HG02610 (cell line): ENCODE measurements around the gene NMNAT2.

ENCODE experiments used
- ATAC-seq: cut with Tn5 transposase; IDR thresholded peaks from one replicate; pipeline ENCODE4 v1.9.1; 2021; ENCODE audit warnings: mild to moderate bottlenecking, moderate library complexity; ENCODE audit not compliant: unreplicated experiment

Gene NMNAT2

DNA sequence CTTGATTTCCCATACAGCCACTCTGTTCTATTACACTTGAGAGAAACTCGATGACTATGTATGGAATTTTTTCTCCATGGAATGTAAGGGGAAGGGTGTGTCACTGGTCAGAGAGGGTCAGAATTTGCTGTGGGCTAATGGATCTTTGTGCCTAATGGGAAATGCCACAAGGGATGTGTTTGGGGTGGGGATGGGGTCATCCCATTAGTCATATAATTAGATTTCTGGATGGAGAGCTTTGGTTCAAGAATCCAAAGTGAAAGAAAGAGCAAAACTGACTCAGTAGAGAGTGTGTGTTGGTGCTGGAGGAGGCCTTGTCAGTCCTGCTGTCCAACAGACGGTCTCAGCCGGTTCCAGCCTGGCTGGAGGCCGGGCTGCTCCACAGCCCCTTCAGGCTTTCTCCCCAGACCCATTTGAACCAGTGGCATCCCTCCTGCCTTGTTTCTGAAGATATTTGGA lies 145.8 kb downstream of the NMNAT2 start:
- ATAC-seq: no peak

DNA sequence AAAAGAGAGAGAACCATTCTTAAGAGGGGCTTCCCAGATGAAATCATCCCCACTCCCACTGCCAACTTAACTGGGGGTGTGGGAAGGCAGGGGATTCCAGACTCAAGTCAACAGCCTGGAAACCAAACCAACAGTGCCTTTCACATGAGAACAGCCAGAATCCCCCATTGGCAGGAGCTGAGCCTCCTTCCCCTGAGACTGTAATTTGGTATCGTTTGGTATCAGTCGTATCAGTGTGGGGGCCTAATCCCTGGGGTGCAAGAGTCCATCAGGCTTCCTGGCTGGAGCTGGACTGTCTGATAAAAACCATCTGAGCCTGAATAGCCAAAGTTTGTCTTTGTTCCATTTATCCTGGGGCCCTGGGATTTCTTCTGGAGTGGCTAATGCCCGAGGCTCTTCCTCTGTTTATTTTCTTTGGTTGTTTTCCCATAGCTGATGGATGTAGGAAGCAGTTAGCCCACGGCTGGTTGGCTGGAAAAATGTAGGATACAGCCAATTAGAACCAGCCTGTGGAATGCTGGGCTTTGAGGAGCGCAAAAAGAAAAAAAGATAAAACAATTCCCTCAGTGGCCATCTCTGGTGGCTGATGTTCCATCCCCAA lies 147.5 kb downstream of the NMNAT2 start:
- peak; percentile 44 for ATAC-seq

DNA sequence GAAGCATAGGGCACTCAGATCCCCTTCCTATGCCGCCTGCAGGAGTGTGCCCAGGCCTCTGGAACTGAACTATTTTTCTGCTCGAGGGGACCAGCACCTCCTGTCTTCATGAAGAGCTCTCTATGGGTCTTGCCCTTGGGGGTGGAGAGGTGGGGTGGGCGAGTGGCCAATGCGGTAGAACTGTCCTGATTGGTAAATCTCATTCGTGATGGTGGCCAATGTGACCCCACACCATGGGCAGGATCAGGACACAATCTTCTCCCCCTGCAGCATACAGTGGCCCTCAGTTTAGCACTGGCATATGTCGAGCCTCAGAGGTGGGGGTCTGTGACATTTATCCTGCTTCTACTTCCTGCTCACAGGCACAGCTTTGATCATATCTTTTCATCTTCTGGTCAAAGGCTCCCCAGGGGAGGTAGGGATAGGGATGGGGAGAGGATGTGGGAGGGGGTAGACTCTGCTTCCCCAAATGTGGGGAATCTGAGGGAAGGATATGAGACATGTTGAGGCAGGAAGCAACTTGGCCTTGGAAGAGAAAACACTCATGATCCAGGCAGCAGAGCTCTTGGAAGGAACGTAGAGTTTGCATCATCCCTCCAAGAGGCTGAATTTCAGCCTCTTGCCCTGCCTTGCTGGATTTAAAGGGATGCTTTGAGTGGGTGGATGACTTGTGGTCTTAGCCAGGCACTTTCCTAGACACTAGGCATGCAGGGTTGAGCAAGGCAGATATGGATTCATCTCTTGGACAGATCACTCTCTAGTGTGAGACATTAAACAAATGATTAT lies 150.3 kb downstream of the NMNAT2 start:
- no peak for ATAC-seq

DNA sequence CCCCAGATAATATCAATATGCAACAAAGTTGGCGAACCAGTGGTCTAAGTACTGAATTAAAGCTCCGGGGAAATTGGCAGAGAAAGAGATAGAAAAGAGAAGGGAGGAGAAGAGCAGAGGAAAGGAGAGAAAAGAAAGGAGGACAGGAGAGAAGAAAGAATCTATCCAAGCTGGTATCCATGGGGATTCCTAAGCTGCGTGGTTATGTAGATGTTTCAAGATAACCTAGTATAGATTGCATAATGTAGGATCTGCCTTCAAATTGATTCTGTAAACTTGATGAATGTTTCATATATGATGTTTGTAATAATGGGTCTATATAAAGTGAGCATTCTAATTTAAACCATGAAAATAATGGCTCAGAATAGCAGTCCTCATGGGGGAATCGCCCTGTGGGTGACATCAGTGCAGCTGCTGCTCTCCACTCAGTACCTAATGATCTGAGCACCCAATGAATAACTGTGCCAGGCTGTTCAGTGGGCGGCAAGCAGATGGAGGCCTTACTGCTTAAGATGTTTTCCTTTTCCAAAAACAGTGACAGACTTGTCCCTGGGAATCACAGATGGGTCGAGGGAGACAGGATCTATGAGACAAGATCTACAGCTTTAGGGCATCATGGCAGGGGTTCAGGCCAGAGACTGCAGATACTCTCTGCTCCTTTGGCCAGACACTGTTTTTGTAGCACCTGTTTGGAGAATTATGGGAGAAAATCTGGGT lies 154.1 kb downstream of the NMNAT2 start:
- no peak for ATAC-seq

DNA sequence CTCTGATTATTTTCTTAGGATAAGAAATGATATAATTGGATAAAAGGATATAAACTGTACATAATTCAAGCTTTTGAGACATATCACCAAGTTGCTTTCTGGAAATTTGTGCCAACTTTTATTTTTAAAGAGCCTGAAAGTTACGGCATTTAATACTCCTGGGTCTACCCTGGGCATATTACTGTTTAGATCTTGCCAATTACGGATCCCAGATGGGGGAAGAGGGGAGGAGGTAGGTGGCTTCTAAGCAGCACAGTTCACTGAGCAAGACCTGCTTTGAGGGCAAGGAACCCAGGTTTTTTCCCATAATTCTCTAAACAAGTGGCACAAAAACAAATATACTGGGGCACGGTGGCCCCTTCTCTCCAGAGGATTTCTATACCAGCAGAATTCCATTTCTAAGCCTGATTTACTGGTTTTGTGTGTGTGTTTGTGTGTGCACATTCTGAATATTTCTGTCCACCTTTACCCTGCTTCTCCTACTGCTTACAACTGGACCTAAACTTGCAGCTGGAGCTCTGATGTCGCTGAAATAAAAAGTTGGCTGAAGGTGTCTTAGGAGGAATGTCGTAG lies 155.5 kb downstream of the NMNAT2 start:
- ATAC-seq: no peak

DNA sequence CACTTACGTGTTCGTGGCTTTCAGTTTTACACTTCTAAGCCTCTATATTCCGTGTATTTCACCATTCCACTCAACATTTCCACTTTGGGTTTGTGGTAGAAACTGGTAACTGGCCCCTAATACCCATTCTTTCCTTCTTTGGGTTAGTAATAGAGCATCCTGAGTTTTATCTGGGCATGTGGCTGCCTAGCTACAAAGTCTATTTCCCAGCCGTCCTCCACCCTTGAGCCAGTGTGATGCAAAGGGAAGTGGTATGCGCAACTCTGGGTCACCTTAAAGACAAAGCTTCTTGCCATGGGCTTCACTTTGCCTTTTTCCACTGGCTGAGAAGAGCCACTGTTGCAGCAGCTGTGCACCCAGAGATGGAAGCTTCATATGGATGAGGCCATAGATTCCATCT lies 158.3 kb downstream of the NMNAT2 start:
- no peak for ATAC-seq

DNA sequence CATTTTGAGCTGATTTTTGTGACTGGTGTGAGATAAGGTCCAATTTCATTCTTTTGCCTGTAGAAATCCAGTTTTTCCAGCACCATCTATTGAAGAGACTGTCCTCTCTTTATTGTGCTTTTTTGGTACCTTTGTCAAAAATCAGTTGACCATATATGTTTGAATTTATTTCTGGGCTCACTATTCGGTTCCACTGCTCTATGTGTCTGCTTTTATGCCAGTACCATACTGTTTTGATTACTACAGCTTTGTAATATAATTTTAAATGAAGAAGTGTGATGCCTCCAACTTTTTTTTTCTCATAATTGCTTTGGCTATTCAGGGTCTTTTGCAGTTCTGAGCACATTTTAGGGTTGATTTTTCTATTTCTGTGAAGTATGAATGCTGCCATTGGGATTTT lies 163.1 kb downstream of the NMNAT2 start:
- no peak for ATAC-seq

DNA sequence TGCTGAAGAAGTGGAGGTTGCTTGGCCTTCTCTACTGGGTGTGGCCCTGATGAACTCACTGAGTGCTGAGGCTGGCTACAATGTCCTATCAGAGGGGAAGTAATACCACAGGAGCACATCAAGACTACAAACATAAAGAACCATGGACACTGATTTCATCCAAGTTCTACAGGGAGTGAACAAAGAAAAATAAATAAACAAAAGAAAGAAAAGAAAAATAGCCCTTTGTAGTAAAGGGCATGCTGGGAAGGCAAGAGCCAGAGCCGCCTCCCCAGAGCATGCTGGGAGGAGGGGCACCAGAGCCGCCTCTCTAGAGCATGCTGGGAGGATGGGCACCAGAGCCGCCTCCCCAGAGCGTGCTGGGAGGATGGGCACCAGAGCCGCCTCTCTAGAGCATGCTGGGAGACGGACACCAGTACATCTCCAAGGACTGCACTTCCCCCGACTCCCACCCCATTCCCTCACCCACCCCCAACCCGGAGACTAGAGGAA lies 166.2 kb downstream of the NMNAT2 start:
- no peak for ATAC-seq

DNA sequence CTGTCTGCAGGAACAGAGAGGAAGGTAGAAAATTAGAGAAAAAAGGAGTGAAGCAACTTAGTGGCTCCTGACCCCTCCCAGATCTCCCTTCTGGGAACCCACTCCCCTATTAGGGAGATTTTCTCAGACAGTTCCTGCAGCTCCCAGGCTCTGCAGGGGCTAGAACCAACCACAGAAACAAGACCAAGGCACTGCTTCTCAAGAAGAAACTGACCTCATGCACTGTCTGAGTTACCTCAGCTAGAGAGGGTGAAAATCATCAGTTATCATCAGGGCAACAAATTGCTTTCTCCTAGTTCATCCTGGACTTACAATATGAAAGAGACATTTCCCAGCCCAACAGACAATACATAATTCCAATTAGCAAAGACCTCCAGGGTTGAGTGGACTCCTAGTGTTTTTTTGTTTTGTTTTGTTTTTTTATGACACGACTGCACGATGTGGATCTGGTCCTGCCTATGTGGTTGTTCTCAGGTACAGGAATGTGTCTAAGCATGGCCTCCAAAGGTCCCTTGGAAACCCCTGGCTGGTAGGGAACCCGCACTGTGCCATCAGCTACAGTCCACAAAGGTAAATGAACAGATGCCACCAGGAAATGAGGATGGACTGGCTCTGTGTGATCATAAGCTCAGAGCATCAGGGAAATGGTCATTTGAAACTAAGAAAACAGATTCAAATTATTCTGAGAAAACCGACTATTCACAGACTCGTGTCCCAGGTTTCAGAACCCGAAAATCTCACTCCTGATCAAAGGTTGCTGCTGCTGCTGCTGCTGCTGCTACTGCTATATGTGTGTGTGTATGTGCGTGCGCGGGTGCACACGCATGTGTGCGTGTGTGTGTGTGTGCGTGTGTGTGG lies 166.8 kb downstream of the NMNAT2 start:
- no peak for ATAC-seq

DNA sequence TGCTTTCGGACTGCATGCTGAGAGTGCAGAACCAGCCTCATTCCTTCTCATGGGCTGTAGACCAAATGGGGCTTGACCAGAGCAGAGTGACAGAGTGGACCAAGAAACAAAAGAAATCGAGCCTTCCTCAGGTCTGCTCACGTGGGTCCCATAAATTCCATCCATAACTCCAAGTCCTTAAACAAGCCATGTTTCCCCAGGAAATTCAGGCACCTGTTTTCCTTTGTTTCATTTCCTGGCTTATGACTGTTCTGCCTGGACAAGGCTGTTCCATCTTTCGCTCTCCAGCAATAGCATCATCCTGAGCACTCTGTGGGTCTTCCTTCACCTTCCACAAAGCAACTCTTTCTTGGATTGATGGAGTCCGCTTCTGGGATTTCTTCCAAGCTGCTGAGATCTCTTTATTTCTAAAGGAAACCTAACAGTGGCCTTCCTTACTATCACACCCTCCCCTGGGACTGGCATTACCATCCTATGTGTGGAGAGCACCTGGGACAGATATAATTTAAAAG lies 168.2 kb downstream of the NMNAT2 start:
- no peak for ATAC-seq

DNA sequence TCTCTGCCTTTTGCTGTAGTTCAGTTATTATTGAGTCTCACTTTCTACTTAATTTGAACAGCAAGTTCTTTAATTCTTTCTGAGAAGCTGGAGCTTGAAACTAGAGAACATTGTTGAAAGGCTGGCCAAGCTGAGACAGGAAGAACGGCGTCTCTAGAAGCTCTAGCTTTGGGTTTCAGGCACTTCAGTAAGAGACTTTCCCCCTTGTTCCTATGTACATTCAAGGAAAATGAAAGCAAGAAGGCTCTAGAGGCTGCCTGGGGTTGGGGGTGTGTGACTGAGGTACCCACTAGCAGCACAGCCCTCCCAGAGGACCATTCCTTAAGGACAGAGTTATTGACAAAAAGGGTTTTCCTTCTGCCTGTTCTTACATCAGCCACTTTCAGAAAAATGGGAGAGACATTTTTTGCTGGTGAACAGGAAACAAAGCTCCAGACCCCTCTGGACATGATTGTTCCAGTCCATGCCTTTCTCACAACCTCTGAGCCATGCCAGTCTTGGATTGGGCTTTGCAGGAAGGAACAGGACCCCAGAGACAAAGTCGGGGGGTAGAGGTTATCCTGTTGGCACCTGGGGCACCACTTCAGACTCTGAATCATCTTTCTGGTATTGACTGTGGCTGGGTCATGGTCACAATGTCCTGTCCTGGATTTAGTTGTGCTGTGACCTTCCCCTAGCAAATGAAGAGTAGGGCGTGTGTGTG lies 169.0 kb downstream of the NMNAT2 start:
- no peak for ATAC-seq

DNA sequence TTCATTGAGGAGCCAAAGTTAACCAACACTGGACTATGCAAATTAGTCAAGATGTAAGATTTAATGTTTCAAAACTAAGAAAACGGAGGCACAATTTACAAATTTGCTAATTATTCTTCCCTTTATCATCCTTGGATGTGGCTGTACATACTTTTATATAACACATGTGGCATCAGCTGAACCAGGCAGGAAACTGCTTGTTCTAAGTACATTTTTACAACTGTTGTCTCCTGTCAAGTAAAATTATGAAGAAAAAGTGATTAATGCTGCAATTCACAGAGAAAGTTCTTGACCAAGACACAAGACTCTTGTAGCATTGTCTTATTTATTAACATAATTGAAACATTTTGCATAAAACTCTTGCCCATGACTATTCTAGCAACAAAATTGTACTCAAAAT lies 170.2 kb downstream of the NMNAT2 start:
- ATAC-seq: no peak

DNA sequence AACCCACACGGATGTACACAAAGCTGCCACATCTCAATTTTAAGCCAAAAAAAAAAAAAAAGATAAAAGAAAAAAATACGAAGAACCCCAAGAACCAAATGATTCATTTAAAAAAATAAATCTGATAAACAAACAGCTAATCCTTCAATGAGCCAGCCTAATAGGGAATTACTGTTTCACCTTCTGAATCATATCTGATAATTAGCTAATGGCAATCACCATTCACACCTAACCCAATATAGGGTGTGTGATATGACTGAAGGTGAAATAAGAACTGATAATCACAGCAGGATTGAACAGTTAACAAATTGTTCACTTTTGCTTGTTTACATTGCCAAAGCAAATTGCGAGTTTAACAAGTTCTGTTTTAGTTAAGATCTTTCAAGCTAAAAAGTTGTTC lies 170.7 kb downstream of the NMNAT2 start:
- ATAC-seq: no peak

DNA sequence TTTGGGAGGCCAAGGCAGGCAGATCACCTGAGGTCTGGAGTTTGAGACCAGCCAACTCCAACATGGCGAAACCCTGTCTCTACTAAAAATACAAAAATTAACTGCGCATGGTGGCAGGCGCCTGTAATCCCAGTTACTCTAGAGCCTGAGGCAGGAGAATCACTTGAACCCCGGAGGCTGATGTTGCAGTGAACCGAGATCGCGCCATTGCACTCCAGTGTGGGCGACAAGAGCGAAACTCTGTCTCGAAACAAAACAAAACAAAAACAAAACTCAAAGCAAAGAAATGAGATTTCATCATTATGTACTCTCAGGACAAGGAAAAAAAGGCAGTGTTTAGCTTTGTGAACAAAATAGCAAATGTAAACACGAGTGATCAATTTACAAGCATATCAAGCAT lies 171.1 kb downstream of the NMNAT2 start:
- ATAC-seq: no peak

DNA sequence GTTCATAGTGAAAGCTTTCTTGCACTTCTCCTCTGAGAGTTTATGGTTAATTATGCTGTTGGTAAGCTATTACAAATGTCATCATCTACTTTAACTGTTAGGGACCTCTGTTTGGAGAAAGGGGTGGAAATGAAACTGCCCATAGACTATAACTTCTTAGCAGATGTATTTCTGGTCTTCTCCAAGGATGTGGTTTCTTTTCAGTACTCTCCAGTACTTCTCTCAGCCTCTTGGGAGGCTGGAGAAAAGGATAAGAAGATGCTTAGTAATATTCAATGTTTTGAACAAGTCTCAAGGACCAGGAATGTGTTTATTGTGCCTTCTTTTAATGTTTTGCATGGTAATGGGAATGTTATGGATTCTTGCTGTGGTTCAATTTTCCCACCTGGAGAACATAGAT lies 171.7 kb downstream of the NMNAT2 start:
- no peak for ATAC-seq

DNA sequence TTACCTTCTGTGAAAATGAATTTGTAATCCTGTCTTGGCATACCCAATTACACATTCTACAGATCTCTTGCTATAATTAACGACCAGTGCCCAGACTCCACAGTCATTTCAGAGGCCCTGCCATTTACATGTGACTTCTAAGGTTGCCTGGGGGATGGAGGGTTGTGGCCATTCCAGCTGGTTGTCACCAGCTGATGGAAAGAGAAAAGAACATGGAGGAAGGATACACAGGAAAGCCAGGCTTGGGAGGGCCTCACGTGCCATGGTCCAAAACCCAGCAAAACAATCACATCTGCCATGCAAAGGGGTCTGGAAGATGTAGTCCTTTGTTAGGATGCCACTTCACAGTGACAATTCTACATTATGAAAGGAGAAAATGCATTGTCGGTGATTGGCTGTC lies 172.8 kb downstream of the NMNAT2 start:
- no peak for ATAC-seq

DNA sequence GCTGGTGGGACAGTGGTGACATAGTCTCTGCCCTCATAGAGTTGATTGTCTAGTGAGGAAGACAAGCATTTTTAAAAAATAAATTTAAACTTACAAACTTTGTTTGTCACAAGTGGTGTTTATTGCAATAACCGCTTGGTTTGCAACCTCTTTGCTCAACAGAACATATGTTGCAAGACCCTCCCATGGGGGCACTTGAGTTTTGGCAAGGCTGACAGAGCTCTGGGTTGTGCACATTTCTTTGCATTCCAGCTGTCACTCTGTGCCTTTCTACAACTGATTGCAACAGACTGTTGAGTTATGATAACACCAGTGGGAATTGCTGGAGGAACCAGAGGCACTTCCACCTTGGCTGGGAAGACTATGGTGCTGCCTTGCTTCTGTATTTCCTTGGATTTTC lies 173.7 kb downstream of the NMNAT2 start:
- ATAC-seq: no peak

DNA sequence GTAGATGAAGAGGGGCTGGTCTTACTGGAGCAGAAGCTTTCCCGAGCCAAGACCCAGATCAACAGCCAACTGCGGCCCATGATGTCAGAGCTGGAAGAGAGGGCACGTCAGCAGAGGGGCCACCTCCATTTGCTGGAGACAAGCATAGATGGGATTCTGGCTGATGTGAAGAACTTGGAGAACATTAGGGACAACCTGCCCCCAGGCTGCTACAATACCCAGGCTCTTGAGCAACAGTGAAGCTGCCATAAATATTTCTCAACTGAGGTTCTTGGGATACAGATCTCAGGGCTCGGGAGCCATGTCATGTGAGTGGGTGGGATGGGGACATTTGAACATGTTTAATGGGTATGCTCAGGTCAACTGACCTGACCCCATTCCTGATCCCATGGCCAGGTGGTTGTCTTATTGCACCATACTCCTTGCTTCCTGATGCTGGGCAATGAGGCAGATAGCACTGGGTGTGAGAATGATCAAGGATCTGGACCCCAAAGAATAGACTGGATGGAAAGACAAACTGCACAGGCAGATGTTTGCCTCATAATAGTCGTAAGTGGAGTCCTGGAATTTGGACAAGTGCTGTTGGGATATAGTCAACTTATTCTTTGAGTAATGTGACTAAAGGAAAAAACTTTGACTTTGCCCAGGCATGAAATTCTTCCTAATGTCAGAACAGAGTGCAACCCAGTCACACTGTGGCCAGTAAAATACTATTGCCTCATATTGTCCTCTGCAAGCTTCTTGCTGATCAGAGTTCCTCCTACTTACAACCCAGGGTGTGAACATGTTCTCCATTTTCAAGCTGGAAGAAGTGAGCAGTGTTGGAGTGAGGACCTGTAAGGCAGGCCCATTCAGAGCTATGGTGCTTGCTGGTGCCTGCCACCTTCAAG lies 174.8 kb downstream of the NMNAT2 start:
- no peak for ATAC-seq

DNA sequence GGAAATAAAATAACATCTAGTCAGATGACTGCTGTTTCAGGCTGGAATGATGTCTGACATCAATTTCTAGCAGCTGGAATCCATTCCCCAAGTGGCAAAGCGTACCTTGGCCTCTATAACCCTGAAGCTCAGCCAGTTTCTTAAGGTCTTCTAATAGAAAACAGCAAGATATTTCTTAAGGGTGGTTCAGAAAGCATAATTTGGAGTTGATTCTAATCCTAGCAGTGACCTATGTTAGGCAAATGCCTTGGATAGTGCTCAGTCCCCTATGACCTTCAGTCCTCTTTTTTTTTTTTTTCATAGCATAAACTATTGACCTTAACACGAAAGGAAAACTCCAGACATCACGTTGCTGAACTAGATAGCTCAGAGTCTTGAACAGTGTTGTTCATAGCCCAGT lies 175.6 kb downstream of the NMNAT2 start:
- ATAC-seq: no peak
